Measurements from ENCODE around the gene MACROD1. TPM values are rescaled to one million over a fixed set of nuclear protein-coding genes. Genes with fewer than 3 reads are reported as not detected.

MACROD1 gene
- total and polyA plus RNA-seq, 7 donors, result 147 to 281 (median 180) TPM

DNA sequence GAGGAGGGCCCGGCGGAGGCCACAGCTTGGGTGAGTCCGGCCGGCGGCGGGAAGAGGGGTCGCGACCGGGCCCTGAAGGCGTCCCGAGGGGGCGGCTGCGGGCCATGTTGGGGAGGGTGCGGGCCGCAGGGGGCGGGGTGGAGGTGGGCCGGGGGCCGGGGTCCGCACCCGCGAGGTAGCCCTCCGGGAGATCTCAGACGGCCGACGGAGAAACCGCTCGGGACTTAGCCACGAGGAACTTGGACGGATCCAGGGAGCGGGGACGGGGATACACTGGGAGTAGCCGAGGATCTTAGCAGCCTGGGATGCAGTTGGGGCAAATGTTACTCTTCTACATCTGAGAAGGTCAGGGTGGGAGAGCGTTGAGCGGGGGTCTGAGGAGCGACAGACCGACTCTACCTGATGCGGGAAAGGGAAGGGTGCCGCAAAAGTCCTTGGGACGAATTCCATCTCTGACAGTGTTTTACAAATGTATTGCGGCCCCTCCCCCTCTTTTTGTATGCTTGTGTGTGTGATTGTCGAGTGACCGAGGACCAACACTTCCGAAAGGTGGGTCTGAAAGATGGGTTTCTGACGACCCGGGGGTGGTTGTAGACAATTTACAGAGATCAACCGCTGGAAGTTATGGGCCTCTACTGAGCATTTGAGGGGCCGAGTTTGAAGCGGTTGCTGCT is 20.7 kb upstream of the MACROD1 start:
- Histone ChIP-seq H3K4me3 (no peak overlapping the region), H3K4me1 (peaks cover 47% of the 10 kb centered on the region), H3K27ac (no peak overlapping the region), H3K9me3 (no peaks in the 10 kb centered on the region), H3K36me3 (ENCODE audit: insufficient read depth in 1 of 2, low read depth in 1 of 2) (peaks cover 0 to 11% of the 10 kb centered on the region in 2 donors), H3K27me3 (ENCODE audit: insufficient read depth in 3 of 3, low read length in 2 of 3) (no peaks in the 10 kb centered on the region)
- ATAC-seq (no peak), DNase-seq (no peak)
- intact Hi-C loops (cut with DNase I), result loop anchor here in 1 of 2 donors (5.0 kb wide), 1 partner anchor 41 kb away; the partner anchor contains the start of genes NUDT22 and TRPT1
- TF ChIP-seq, protein P1, sequence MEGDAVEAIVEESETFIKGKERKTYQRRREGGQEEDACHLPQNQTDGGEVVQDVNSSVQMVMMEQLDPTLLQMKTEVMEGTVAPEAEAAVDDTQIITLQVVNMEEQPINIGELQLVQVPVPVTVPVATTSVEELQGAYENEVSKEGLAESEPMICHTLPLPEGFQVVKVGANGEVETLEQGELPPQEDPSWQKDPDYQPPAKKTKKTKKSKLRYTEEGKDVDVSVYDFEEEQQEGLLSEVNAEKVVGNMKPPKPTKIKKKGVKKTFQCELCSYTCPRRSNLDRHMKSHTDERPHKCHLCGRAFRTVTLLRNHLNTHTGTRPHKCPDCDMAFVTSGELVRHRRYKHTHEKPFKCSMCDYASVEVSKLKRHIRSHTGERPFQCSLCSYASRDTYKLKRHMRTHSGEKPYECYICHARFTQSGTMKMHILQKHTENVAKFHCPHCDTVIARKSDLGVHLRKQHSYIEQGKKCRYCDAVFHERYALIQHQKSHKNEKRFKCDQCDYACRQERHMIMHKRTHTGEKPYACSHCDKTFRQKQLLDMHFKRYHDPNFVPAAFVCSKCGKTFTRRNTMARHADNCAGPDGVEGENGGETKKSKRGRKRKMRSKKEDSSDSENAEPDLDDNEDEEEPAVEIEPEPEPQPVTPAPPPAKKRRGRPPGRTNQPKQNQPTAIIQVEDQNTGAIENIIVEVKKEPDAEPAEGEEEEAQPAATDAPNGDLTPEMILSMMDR (IDR thresholded peaks at IDR 0.05), result no peak
- 1 to 3% (median 2%) methylated on average over 45 to 48 of the region's 48 CpGs for WGBS, 3 donors

DNA sequence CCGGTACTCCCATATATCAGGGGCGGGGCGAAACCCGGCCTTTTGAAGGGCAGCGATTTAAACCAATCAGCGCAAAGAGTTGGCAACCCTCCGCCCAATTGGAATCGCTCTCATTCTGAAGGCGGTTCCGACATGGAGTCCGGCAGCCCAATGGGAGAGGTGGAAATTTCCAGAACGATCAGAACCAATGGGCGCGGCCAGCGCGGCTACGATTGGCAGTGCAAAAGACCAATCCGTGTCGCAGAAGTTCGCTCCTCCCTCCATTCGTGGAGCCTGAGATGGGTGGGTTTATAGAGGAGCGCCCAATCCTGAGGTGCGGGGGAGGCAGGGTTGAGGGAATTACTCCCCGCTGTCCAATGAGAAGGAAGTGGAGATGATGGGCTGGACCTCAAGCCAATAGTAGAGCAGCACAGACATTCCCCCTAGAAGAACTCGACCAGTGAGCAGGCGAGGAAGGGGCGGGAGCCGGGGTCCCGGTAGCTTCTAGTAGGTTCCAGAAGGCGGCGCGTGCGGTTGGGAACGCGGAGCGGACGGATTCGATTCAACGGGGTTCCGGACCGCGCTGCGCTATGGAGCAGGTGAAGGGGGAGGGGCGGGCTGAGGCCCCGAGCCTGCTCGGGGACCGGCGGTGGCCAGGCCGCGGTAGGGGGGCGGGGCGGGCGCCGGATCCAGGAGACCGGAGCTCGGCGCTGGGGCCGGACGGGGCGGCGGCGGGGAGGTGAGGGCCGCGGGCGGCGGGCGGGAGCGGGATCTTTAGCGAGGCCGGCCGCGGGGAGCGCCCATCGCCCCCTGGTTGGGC is 20.0 kb upstream of the MACROD1 start, which contains the start of gene STIP1:
STIP1 (plus strand) TSS at position 479 of the 799 bp plus-strand sequence; CDS start at position 570, 91 bp downstream.
- intact Hi-C loops (cut with DNase I), result loop anchor here in 1 of 2 donors (5.0 kb wide), 1 partner anchor 41 kb away; the partner anchor contains the start of genes NUDT22 and TRPT1
- TF ChIP-seq, protein P1 (IDR thresholded peaks at IDR 0.05), result peak; percentile 31

DNA sequence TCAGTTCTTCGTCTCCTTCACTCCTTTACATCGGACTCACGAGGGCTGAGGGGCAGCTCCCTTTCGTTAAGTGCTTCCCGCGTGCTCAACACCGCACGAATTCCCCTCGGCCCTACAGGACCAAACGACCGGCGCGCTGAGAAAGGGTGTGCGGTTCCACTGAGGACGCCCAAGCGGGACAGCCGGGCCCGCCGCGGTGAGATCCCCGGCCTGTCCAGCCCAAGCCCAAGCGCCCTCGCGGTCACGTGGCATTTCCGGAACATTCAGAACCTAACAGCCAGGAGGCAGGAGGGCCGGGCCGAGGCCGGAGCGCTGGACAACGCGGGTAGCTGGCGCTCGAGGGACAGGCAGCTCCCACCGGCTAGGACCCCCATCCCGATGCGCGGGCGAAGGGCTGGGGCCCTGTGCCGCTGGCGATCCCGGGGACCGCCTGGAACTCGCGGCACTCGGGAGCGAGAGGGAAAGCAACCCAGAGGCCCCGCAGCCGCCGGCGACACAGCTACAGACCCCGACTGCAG is 19.3 kb upstream of the MACROD1 start:
- Histone ChIP-seq H3K27me3 (ENCODE audit: insufficient read depth in 3 of 3, low read length in 2 of 3) (no peaks in the 10 kb centered on the region), H3K36me3 (ENCODE audit: insufficient read depth in 1 of 2, low read depth in 1 of 2) (peaks cover 0 to 11% of the 10 kb centered on the region in 2 donors), H3K9me3 (no peaks in the 10 kb centered on the region), H3K4me1 (peaks cover 59% of the 10 kb centered on the region), H3K27ac (no peak overlapping the region), H3K4me3 (peak overlapping the region; percentile 73)
- intact Hi-C loops (cut with DNase I), result loop anchor here in 1 of 2 donors (5.0 kb wide), 1 partner anchor 42 kb away; the partner anchor contains the start of genes NUDT22 and TRPT1
- 0 to 1% (median 0%) methylated on average over 48 to 52 of the region's 52 CpGs for WGBS, 3 donors
- DNase-seq (peak; percentile 90 to 92), ATAC-seq (peak; percentile 46 to 55 (median 54))
- TF ChIP-seq, protein P1 (IDR thresholded peaks at IDR 0.05), result peak; percentile 33

More for the DNA sequence above, 20.0 kb upstream of the MACROD1 start, which contains the start of gene STIP1:
- ATAC-seq (peak; percentile 83 to 88 (median 86)), DNase-seq (peak; percentile 98 to 99)
- 0% methylated on average over 48 to 74 of the region's 74 CpGs for WGBS, 3 donors
- Histone ChIP-seq H3K9me3 (no peaks in the 10 kb centered on the region), H3K27ac (no peak within 1 kb of the TSS), H3K4me3 (peak within 1 kb of the TSS; percentile 73), H3K27me3 (ENCODE audit: insufficient read depth in 3 of 3, low read length in 2 of 3) (no peaks in the 10 kb centered on the region), H3K36me3 (ENCODE audit: insufficient read depth in 1 of 2, low read depth in 1 of 2) (peaks cover 0 to 11% of the 10 kb centered on the region in 2 donors), H3K4me1 (peaks cover 53% of the 10 kb centered on the region)

DNA sequence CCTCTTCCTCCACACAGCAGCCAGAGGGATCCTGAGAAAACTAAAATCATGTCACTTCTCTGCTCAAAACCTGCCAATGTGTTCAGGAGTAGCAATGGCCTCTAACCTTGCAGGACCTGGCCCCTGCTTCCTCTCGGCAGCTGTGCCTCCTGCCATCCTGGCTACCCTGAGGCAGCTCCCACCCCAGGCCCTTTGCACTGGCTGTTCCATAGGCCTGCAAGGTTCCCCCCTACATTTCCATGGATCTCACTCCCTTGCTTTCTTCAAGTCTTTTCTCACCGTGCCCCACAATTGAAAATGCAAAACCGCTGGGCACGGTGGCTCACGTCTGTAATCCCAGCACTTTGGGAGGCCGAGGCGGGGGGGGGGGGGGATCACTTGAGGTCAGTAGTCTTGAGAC is 18.0 kb upstream of the MACROD1 start:
- TF ChIP-seq, protein P1 (IDR thresholded peaks at IDR 0.05), result no peak

More for the DNA sequence above, 18.0 kb upstream of the MACROD1 start:
- no peak overlapping the region for H3K4me3 ChIP-seq
- H3K4me1 ChIP-seq, result peaks cover 48% of the 10 kb centered on the region
- no peaks in the 10 kb centered on the region for H3K9me3 ChIP-seq
- peaks cover 0 to 5% of the 10 kb centered on the region in 2 donors for H3K36me3 ChIP-seq (ENCODE audit: insufficient read depth in 1 of 2, low read depth in 1 of 2)
- WGBS, 3 donors, result 68 to 81% (median 77%) methylated on average over 6 to 7 of the region's 7 CpGs
- DNase-seq (no peak), ATAC-seq (no peak)
- H3K27me3 ChIP-seq (ENCODE audit: insufficient read depth in 3 of 3, low read length in 2 of 3), result no peaks in the 10 kb centered on the region
- intact Hi-C loops (cut with DNase I), result no loop called here
- no peak overlapping the region for H3K27ac ChIP-seq

Measured in psoas muscle (tissue), 8 donors.